ENCODE results near the gene NKX2-2.
"Not testable (repeated sequence)": the region's sequence is repeated elsewhere in the genome, so short reads cannot be mapped to it uniquely, and the experiment has no call there.

Gene NKX2-2

DNA sequence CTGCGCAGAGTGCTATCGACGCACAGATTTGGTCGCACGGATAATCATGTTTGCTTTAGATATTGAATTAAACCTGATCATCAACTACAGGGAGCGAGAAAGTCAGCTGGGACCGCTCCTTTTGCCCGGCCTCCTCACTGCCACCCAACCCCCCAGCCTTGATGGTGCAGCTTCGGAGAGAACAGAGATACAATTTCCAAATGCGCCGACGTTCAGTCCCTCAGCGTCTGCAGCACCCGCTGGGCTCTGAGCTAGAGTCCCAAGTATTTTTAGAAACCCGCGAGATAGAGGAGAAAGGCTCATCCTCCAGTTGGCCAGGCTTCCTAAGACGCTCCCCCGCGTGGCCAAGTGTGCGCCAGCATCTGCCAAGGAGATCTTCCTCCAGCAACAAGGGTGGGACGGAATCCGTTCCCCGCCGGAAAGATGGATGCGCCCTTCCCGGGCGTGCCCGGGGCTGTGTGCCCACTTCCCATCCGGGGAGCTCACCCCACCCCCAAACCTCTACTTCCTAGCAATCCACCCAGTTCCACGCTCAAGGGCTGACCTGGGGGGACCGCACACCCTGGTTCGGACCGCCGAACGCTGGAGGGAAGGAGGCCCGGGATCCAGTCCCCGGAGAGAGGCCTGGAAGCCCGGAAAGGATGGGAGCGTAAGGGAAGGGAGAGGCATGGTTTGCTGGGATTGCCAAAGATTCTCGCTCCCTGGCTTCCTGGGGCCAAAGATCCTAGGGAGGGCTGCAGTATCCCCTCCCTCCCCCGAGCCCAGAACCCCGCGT lies 4.1 kb downstream of the NKX2-2 start:
- no peak overlapping the region for H3K4me3 ChIP-seq (ENCODE audit: low read depth, low read length)

DNA sequence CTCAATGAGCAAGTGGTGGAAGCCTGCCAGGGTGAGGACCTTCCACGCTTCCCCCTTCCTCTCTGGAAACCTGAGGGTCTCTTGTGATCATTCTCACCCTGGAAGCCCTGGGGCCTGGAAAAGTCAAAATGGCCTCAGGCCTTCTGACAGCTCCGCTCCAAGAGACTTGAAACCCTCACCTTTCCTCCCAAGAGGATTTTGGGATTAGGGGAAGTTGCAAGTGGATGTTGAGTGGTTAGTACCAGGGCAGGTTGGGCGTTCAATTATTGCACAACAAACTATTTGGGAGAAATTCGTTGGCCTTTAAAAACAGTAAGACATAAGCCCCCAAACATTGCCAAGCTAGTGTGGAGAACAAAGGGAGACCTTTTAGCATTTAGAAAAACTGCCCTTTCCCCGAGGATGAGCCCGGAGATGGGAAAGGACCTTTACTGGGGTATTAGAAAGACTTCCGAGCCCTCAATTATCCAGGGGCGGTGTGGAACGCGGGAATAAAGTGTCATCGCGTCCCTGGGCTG lies 4.7 kb downstream of the NKX2-2 start:
- H3K4me3 ChIP-seq (ENCODE audit: low read depth, low read length): no peak overlapping the region

- H3K4me3 ChIP-seq (ENCODE audit: low read depth, low read length): no peak overlapping the region
Observed at GRCh38 chr20:21508230-21509078, 5.4 kb downstream of the NKX2-2 start.

DNA sequence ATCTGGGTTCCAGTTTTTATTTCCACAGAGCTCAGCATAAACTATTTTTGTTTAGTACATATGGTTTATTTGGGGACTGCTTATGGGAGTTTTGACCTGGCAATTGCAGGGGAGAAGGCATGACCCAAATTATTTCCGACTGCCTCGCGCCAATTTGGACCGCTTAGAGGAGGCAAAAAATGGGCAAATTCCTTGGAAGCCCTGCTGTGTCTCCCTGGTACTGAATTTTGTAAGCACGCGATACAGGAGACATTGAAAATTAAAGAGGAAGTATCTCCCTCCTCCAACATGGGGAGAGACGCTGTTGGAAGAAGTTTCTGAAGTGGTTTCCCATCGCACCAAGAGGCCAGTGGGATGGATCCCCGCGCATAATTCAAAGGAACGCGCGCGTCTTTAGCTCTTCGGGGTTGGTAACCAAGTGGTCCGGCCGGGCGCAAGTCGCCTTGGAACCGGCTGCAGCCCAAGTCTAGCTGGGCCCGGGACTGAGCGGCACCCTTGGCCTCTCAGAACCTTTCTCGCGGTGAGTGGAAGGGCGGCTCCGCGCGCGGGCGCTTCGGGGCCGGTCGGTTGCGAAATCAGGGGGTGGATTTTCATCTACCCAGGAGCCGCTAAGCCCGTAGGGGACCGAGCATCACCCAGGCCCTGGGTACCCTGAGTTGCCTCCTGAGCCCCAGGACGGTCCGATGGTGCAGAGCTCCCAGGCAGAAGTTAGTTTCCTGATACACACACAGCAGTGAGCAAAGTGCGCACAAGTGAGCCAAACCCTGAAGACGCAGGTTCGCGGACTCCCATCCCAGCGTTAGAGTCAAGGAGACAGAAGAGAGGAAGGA lies 6.2 kb downstream of the NKX2-2 start:
- no peak overlapping the region for H3K4me3 ChIP-seq (ENCODE audit: low read depth, low read length)

GRCh38 chr20:21505810-21506530 lies 7.9 kb downstream of the NKX2-2 start:
- peak overlapping the region; percentile 48 for H3K4me3 ChIP-seq (ENCODE audit: low read depth, low read length)

GRCh38 chr20:21505161-21505809 lies 8.6 kb downstream of the NKX2-2 start:
- H3K4me3 ChIP-seq (ENCODE audit: low read depth, low read length): peak overlapping the region; percentile 48

DNA sequence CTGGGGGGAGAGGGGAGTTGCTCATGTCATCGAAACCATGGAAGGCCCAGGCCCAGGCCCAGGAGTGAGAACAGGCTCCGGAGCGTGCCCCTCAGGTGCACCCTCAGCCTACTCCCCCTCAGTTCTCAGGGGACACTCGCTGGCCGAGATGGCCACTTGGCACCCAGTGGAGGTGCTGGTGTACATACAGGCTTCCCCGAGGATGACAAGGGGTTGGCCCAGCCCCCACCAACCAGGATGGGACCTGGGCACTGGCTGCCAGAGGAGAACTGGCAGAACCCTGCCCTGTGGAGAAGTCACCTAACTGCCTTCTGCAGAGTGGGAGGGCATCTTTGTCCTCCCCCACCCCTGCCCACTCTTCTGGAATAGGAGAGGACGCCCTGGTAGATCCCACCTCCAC lies 9.5 kb downstream of the NKX2-2 start:
- H3K4me3 ChIP-seq (ENCODE audit: low read depth, low read length): no peak overlapping the region

- no peak overlapping the region for H3K4me3 ChIP-seq (ENCODE audit: low read depth, low read length)
Observed at GRCh38 chr20:21503345-21503744, 10.5 kb downstream of the NKX2-2 start.

- H3K4me3 ChIP-seq (ENCODE audit: low read depth, low read length): no peak overlapping the region
Observed at GRCh38 chr20:21501184-21501583, 12.7 kb downstream of the NKX2-2 start.

- H3K4me3 ChIP-seq (ENCODE audit: low read depth, low read length): no peak overlapping the region
Observed at GRCh38 chr20:21500599-21500998, 13.3 kb downstream of the NKX2-2 start.

DNA sequence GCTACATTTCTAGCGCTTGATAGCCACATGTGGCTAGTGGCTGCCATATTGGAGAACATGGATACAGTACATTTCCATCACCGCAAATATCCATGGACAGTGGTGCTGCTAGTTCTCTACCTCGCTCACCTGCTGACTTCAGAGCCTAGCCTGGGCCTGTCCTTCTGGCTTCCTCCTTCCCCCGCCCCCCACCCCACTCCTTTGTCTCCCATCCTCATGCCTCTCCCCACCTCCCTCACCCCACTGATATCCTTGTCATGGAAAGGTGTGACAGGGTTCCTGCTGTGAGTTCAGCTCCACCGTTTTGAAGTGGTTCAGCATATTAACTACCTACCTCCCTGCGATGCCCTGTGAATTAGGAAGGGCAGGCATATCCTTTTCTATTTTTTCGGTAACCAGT lies 14.2 kb downstream of the NKX2-2 start:
- no peak overlapping the region for H3K4me3 ChIP-seq (ENCODE audit: low read depth, low read length)

- H3K4me3 ChIP-seq (ENCODE audit: low read depth, low read length): no peak overlapping the region
Observed at GRCh38 chr20:21498635-21499034, 15.2 kb downstream of the NKX2-2 start.

DNA sequence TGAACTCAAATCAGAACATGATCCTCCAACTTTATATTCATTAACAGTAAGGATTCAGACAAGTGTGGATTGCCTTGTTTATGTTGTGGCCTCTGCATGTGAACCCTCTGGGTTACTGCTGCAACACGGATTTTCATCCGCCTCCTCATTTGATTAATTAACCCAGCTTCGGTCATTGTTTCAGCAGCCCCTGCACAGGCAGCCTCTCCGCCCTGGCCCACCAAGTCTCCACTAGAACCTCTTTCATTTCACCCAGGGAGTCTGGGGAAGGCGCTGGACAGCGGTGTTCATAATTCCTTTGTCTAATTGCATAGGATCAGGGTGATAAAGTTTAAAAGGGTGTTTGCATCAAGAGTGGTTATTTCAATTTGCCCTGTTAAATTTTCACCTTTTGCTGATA lies 15.7 kb downstream of the NKX2-2 start:
- H3K4me3 ChIP-seq (ENCODE audit: low read depth, low read length): no peak overlapping the region

GRCh38 chr20:21496452-21496851 lies 17.4 kb downstream of the NKX2-2 start:
- H3K4me3 ChIP-seq (ENCODE audit: low read depth, low read length): no peak overlapping the region

GRCh38 chr20:21493049-21493448 lies 20.8 kb downstream of the NKX2-2 start:
- no peak overlapping the region for H3K4me3 ChIP-seq (ENCODE audit: low read depth, low read length)

GRCh38 chr20:21490105-21490504 lies 23.8 kb downstream of the NKX2-2 start:
- no peak overlapping the region for H3K4me3 ChIP-seq (ENCODE audit: low read depth, low read length)

- not testable (repeated sequence) for H3K4me3 ChIP-seq (ENCODE audit: low read depth, low read length)
Observed at GRCh38 chr20:21480144-21480543, 33.7 kb downstream of the NKX2-2 start.

DNA sequence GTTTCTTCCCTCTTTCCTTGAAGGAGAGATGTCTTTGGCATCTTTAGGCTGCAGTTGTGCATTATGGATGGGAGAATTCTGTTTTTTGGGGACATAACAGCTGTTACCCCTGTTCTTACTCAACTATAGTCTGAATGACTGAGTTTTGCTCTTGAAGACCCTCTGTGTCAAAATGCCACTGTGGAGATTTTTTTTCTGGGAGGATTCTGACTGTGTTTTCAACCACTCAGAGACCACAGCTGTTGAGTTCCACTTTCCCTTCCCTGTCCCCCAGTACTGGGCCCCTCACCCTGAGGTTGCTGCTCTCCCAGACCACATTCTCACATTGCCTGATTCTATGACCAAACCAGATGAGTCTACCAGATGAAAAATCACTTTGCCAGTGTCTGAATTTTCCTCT lies 48.1 kb downstream of the NKX2-2 start:
- H3K4me3 ChIP-seq (ENCODE audit: low read depth, low read length): no peak overlapping the region

DNA sequence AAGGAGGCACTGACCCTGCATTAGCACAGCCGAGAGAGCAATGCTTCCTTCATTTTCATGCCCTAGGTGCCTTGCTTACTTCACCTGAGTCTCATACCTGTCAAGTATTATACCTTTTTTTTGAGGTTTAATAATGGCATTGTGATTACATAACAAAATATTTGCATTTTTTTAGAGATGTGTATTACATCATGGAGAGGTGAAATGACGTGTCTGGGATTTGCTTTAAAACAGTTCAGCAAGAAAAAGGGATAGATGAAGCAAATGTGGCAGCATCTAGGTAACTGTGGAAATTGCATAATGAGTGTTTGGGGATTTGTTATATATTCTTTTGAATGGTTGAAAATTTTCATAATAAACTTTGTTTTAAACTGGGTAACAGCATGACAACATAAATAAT lies 48.9 kb downstream of the NKX2-2 start:
- H3K4me3 ChIP-seq (ENCODE audit: low read depth, low read length): no peak overlapping the region

All from iPS-11a (cell line).